ENCODE data around the gene SLC25A42.

DNA sequence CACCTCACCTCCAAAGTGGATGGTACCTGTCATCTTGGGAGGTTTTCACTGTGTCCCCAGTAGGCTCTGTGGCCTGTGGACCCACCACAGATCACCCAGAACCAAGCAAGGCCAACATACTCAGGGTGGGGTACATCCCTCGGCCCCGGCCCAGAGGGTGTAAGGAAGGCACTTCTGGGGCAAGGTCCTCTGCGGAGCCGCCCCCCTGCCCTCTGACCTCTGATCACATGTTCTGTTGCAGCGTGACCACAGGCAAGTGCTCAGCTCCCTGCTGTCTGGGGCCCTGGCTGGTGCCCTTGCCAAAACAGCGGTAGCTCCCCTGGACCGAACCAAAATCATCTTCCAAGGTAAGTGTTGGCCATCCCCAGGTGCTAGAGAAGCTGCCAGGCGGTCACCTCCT is 37.7 kb downstream of the SLC25A42 start:
- TF ChIP-seq CBX2 (IDR thresholded peaks at IDR 0.05; ENCODE audit: borderline replicate concordance, low read depth): no peak
- TF ChIP-seq MAZ (IDR thresholded peaks at IDR 0.05; ENCODE audit: borderline replicate concordance, low read depth, low read length): no peak
